ENCODE measurements around the gene TRNP1. TPM values are rescaled to one million over a fixed set of nuclear protein-coding genes. Genes with fewer than 3 reads are reported as not detected.
A peak's percentile ranks its signal among the peaks of the same experiment; 100 is the strongest.

Gene TRNP1
- total RNA-seq, 1 donor = 27.6 TPM

DNA sequence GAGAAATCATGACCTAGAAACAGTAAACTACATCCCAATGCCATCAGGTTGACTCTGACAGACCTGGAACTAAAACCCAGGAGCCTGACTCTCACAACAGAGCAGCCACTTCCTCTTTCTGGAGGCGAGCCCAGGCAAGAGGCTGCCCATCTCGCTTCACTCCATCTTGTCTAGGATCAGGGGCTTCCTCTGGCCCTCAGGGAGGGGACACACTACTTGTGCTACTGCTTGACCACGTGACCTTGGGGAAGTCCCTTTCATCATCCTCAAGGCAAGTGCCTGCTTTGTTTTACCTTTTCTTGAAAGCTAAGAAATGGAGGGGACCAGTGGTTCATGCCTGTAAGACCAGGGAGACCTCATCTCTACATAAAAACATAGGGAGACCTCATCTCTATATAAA is 21.8 kb downstream of the TRNP1 start:
- TF ChIP-seq, protein P1, sequence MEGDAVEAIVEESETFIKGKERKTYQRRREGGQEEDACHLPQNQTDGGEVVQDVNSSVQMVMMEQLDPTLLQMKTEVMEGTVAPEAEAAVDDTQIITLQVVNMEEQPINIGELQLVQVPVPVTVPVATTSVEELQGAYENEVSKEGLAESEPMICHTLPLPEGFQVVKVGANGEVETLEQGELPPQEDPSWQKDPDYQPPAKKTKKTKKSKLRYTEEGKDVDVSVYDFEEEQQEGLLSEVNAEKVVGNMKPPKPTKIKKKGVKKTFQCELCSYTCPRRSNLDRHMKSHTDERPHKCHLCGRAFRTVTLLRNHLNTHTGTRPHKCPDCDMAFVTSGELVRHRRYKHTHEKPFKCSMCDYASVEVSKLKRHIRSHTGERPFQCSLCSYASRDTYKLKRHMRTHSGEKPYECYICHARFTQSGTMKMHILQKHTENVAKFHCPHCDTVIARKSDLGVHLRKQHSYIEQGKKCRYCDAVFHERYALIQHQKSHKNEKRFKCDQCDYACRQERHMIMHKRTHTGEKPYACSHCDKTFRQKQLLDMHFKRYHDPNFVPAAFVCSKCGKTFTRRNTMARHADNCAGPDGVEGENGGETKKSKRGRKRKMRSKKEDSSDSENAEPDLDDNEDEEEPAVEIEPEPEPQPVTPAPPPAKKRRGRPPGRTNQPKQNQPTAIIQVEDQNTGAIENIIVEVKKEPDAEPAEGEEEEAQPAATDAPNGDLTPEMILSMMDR (IDR thresholded peaks at IDR 0.05; ENCODE audit: insufficient read depth, low read depth, low read length) = no peak
- no peak overlapping the region for H3K4me3 ChIP-seq (ENCODE audit: low read depth, low read length)
- DNase-seq (ENCODE audit: low read depth) = no peak

GRCh38 chr1:27016376-27016775 is 22.9 kb downstream of the TRNP1 start:
- DNase-seq (ENCODE audit: low read depth) = no peak
- TF ChIP-seq, protein P1 (IDR thresholded peaks at IDR 0.05; ENCODE audit: insufficient read depth, low read depth, low read length) = no peak
- H3K4me3 ChIP-seq (ENCODE audit: low read depth, low read length) = no peak overlapping the region

GRCh38 chr1:27017207-27017606 is 23.7 kb downstream of the TRNP1 start:
- no peak overlapping the region for H3K4me3 ChIP-seq (ENCODE audit: low read depth, low read length)
- TF ChIP-seq, protein P1 (IDR thresholded peaks at IDR 0.05; ENCODE audit: insufficient read depth, low read depth, low read length) = no peak
- no peak for DNase-seq (ENCODE audit: low read depth)

DNA sequence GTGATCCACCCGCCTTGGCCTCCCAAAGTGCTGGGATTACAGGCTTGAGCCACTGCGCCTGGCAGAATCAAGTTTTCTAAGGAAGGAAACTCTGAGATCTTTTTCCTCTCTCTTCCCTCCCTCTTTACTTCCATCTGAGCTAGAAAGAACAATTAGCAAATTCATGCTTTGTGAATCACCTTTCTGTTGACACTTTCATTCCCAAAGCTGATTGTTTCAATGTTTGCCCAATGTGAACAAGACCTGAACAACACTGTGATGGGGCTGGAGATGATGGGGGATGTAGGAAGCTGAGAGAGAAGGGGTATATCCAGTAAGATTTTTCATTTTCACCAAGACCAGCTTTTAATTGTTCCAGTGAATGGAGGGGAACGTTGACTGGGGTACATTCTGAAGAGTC is 24.8 kb downstream of the TRNP1 start:
- no peak for DNase-seq (ENCODE audit: low read depth)
- TF ChIP-seq, protein P1 (IDR thresholded peaks at IDR 0.05; ENCODE audit: insufficient read depth, low read depth, low read length) = no peak
- H3K4me3 ChIP-seq (ENCODE audit: low read depth, low read length) = no peak overlapping the region

- TF ChIP-seq, protein P1 (IDR thresholded peaks at IDR 0.05; ENCODE audit: insufficient read depth, low read depth, low read length) = no peak
- peak; percentile 52 for DNase-seq (ENCODE audit: low read depth)
- H3K4me3 ChIP-seq (ENCODE audit: low read depth, low read length) = no peak overlapping the region
Measured at GRCh38 chr1:27021354-27022031, 28.0 kb downstream of the TRNP1 start.

- H3K4me3 ChIP-seq (ENCODE audit: low read depth, low read length) = no peak overlapping the region
- no peak for DNase-seq (ENCODE audit: low read depth)
- TF ChIP-seq, protein P1 (IDR thresholded peaks at IDR 0.05; ENCODE audit: insufficient read depth, low read depth, low read length) = no peak
Measured at GRCh38 chr1:27025718-27026117, 32.2 kb downstream of the TRNP1 start.
